ENCODE data around the gene PPM1L.

Gene PPM1L

GRCh38 chr3:160757233-160758106, 1.4 kb downstream of the PPM1L start:
- ATAC-seq = no peak
- TF ChIP-seq BACH2 (CRISPR knock-in tag; IDR thresholded peaks at IDR 0.05; ENCODE audit: borderline replicate concordance) (no peak), OSR1 (CRISPR knock-in tag; IDR thresholded peaks at IDR 0.05) (no peak), CSDC2 (CRISPR knock-in tag; IDR thresholded peaks at IDR 0.05) (no peak), POU6F1 (CRISPR knock-in tag; IDR thresholded peaks at IDR 0.05; ENCODE audit: borderline replicate concordance, low read depth) (no peak), TCF4 (CRISPR knock-in tag; IDR thresholded peaks at IDR 0.05; ENCODE audit: borderline replicate concordance) (no peak), TOX (CRISPR knock-in tag; IDR thresholded peaks at IDR 0.05; ENCODE audit: borderline replicate concordance) (no peak)

- ATAC-seq = no peak
- TF ChIP-seq GLIS3 (CRISPR knock-in tag; IDR thresholded peaks at IDR 0.05) (no peak), ZNF565 (CRISPR knock-in tag; conservative IDR thresholded peaks at IDR 0.05; ENCODE audit: low read depth) (no peak), CREB5 (CRISPR knock-in tag; IDR thresholded peaks at IDR 0.05; ENCODE audit: low read depth) (no peak), SNAI2 (CRISPR knock-in tag; IDR thresholded peaks at IDR 0.05) (no peak), PPARA (CRISPR knock-in tag; IDR thresholded peaks at IDR 0.05; ENCODE audit: borderline replicate concordance) (no peak), TSHZ2 (CRISPR knock-in tag; IDR thresholded peaks at IDR 0.05) (no peak), POU6F1 (CRISPR knock-in tag; IDR thresholded peaks at IDR 0.05; ENCODE audit: borderline replicate concordance, low read depth) (no peak), ARNTL (CRISPR knock-in tag; IDR thresholded peaks at IDR 0.05; ENCODE audit: borderline replicate concordance, low read depth) (no peak), ISL1 (CRISPR knock-in tag; IDR thresholded peaks at IDR 0.05) (no peak), ESRRG (CRISPR knock-in tag; IDR thresholded peaks at IDR 0.05) (no peak), ZFP3 (CRISPR knock-in tag; IDR thresholded peaks at IDR 0.05) (no peak), TOX (CRISPR knock-in tag; IDR thresholded peaks at IDR 0.05; ENCODE audit: borderline replicate concordance) (no peak), BACH2 (CRISPR knock-in tag; IDR thresholded peaks at IDR 0.05; ENCODE audit: borderline replicate concordance) (no peak), CSDC2 (CRISPR knock-in tag; IDR thresholded peaks at IDR 0.05) (no peak), TCF4 (CRISPR knock-in tag; IDR thresholded peaks at IDR 0.05; ENCODE audit: borderline replicate concordance) (no peak), ZC3H10 (CRISPR knock-in tag; IDR thresholded peaks at IDR 0.05) (no peak), ZNF8 (CRISPR knock-in tag; IDR thresholded peaks at IDR 0.05) (no peak), OSR1 (CRISPR knock-in tag; IDR thresholded peaks at IDR 0.05) (no peak), CSRNP3 (CRISPR knock-in tag; IDR thresholded peaks at IDR 0.05) (no peak), PATZ1 (CRISPR knock-in tag; IDR thresholded peaks at IDR 0.05; ENCODE audit: borderline replicate concordance) (no peak)
Measured at GRCh38 chr3:160758929-160759577, 3.0 kb downstream of the PPM1L start.

All from SK-N-SH treated with all-trans-retinoic acid at 6 μM for 48 hours (cell line).